ACC112 (cell line): ENCODE data around the gene RABGAP1.
A peak's percentile ranks its signal among the peaks of the same experiment; 100 is the strongest.

ENCODE experiments used
- H2AFZ ChIP-seq: fragments of 200-600 bp; sonication (generic); one replicate; pipeline ENCODE4 v1.6.0; 2017; ENCODE audit warnings: antibody characterized with exemption, low read length; ENCODE audit not compliant: unreplicated experiment
- H3K27ac ChIP-seq: fragments of 200-600 bp; sonication (generic); 2 replicates; pipeline ENCODE4 v1.5.1; 2014; ENCODE audit warnings: low read depth, mild to moderate bottlenecking, antibody characterized with exemption, low read length, moderate library complexity
- H3K27me3 ChIP-seq: fragments of 200-600 bp; sonication (generic); 2 replicates; pipeline ENCODE4 v1.6.1; 2014; ENCODE audit warnings: mild to moderate bottlenecking, antibody characterized with exemption, low read length, moderate library complexity, mixed read lengths; ENCODE audit not compliant: insufficient read depth
- H3K36me3 ChIP-seq: fragments of 200-600 bp; sonication (generic); 2 replicates; pipeline ENCODE4 v1.6.1; 2016; ENCODE audit warnings: mild to moderate bottlenecking, antibody characterized with exemption, low read length, moderate library complexity, mixed read lengths; ENCODE audit not compliant: insufficient read depth
- H3K4me1 ChIP-seq: fragments of 200-600 bp; sonication (generic); one replicate; pipeline ENCODE4 v1.6.1; 2016; ENCODE audit warnings: low read length, mixed read lengths; ENCODE audit not compliant: insufficient read depth, unreplicated experiment, control insufficient read depth
- H3K4me3 ChIP-seq: fragments of 200-600 bp; sonication (generic); 2 replicates; pipeline ENCODE4 v1.5.1; 2014; ENCODE audit warnings: mild to moderate bottlenecking, low read depth, low read length
- H3K79me2 ChIP-seq: fragments of 200-600 bp; sonication (generic); one replicate; pipeline ENCODE4 v1.6.0; 2016; ENCODE audit warnings: low read length; ENCODE audit not compliant: control insufficient read depth, unreplicated experiment, insufficient read depth

RABGAP1 gene

GRCh38 chr9:123063896-123064295 is 123.1 kb downstream of the RABGAP1 start:
- Histone ChIP-seq H3K27ac (no peak overlapping the region), H3K79me2 (no peaks in the 10 kb centered on the region), H3K4me3 (no peak overlapping the region), H2AFZ (no peak overlapping the region), H3K36me3 (peaks cover 26% of the 10 kb centered on the region), H3K27me3 (no peaks in the 10 kb centered on the region), H3K4me1 (peaks cover 49% of the 10 kb centered on the region)

GRCh38 chr9:123064716-123065115 is 123.9 kb downstream of the RABGAP1 start:
- Histone ChIP-seq H3K4me3 (no peak overlapping the region), H2AFZ (no peak overlapping the region), H3K27me3 (no peaks in the 10 kb centered on the region), H3K36me3 (peaks cover 26% of the 10 kb centered on the region), H3K4me1 (peaks cover 47% of the 10 kb centered on the region), H3K27ac (no peak overlapping the region), H3K79me2 (no peaks in the 10 kb centered on the region)

- Histone ChIP-seq H3K36me3 (peaks cover 26% of the 10 kb centered on the region), H3K27ac (no peak overlapping the region), H3K27me3 (no peaks in the 10 kb centered on the region), H3K4me3 (no peak overlapping the region), H3K4me1 (peaks cover 50% of the 10 kb centered on the region), H2AFZ (no peak overlapping the region), H3K79me2 (no peaks in the 10 kb centered on the region)
These were observed 124.4 kb downstream of the RABGAP1 start for GRCh38 chr9:123065196-123065595.

GRCh38 chr9:123067136-123067535 is 126.3 kb downstream of the RABGAP1 start:
- H3K79me2 ChIP-seq = no peaks in the 10 kb centered on the region
- no peak overlapping the region for H3K4me3 ChIP-seq
- peaks cover 49% of the 10 kb centered on the region for H3K4me1 ChIP-seq
- H2AFZ ChIP-seq = no peak overlapping the region
- H3K27ac ChIP-seq = no peak overlapping the region
- peaks cover 43% of the 10 kb centered on the region for H3K36me3 ChIP-seq
- H3K27me3 ChIP-seq = no peaks in the 10 kb centered on the region

DNA sequence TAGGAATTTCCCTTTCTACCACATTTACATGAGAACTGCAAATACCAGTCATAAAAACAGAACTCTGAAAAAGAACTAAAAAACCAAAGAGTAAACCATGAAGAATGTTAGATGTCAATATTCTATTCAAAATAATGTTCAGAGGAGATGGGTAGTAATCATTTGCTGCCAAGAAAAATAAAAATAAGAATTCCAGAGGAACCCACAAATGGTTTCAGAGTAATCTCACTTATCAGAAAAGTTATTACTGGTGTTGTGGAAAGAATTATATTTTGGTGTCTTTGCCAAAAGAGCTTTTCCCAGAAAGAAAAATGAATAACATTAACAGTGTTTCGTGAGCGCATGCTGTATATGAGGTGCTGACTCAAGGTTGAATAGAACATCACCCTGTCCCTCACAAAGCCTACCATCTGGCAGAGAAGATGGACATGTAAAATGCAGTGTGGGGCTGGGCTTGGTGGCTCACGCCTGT is 128.2 kb downstream of the RABGAP1 start:
- H3K4me1 ChIP-seq = peaks cover 47% of the 10 kb centered on the region
- H3K79me2 ChIP-seq = no peaks in the 10 kb centered on the region
- H3K4me3 ChIP-seq = no peak overlapping the region
- no peaks in the 10 kb centered on the region for H3K27me3 ChIP-seq
- H2AFZ ChIP-seq = no peak overlapping the region
- H3K36me3 ChIP-seq = peaks cover 41% of the 10 kb centered on the region
- H3K27ac ChIP-seq = peak overlapping the region; percentile 95

DNA sequence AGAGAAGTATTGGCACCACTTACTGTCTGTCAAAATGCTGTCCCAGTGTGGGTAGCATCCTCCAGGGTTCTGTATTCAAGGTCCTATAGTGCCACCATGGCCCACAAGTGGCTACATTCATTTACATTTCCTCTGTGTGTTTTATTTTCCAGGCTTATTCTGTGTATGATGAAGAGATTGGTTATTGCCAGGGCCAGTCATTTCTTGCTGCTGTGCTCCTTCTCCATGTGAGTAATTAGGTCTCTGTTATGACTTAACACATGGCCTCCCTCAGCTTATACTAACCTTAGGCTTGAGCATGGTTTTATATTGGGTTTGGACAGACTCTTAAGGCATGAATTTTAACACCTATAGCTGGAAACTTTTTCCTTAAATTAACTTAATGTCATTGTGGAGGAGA is 129.4 kb downstream of the RABGAP1 start:
- Histone ChIP-seq H2AFZ (no peak overlapping the region), H3K27ac (no peak overlapping the region), H3K36me3 (peaks cover 37% of the 10 kb centered on the region), H3K4me1 (peaks cover 42% of the 10 kb centered on the region), H3K27me3 (no peaks in the 10 kb centered on the region), H3K79me2 (no peaks in the 10 kb centered on the region), H3K4me3 (no peak overlapping the region)

DNA sequence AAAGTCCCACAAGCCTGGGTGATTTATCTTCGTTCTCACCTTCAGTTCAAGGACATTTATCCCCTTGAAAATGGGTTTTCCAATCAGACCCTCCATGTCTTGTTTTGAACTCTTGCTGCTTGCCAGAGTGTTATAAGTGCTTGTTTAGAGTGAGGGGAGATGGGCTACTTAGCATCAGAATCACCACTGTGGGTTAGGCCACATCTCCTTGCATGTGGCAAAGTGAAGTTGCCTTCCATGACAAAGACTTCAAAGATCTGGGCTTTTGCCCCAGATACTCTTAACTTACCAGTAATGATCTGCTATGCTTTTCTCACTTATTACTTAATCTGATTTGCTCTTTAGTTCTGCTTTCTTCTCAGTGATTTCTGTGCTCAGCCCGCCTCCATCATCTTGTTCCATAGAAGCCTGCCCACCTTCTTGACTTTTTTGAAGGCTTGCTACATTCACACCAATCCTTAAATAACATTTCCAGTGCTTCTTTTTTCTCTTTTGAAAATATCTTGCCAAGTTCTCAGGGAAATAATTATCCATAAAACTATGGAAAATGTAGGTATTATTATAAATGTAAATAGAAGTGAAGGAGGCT is 131.7 kb downstream of the RABGAP1 start:
- Histone ChIP-seq H3K79me2 (no peaks in the 10 kb centered on the region), H3K27me3 (no peaks in the 10 kb centered on the region), H3K36me3 (peaks cover 23% of the 10 kb centered on the region), H3K27ac (no peak overlapping the region), H3K4me3 (no peak overlapping the region), H3K4me1 (peaks cover 42% of the 10 kb centered on the region), H2AFZ (no peak overlapping the region)

GRCh38 chr9:123073441-123073840 is 132.6 kb downstream of the RABGAP1 start:
- no peaks in the 10 kb centered on the region for H3K27me3 ChIP-seq
- H3K36me3 ChIP-seq = peaks cover 22% of the 10 kb centered on the region
- peak overlapping the region; percentile 57 for H3K4me3 ChIP-seq
- peak overlapping the region; percentile 58 for H3K27ac ChIP-seq
- peaks cover 32% of the 10 kb centered on the region for H3K4me1 ChIP-seq
- H3K79me2 ChIP-seq = no peaks in the 10 kb centered on the region
- peak overlapping the region; percentile 27 for H2AFZ ChIP-seq

DNA sequence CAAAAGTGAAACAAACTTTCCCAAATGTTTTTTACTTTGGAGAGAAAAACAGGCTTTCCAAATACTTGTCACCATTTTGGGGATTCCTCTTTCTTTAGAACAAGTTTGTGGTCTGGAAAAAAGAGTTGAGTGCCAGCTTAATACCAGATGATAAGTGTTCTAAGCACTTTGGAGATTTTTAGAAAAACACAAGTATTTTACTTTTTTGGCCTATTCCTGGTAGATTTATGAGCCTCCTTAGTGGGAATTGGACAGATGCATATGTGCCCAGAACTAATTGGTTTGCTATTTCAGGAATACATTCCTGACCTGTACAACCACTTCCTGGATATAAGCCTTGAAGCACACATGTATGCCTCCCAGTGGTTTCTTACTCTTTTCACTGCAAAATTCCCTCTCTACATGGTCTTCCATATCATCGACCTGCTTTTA is 133.2 kb downstream of the RABGAP1 start:
- Histone ChIP-seq H3K27me3 (no peaks in the 10 kb centered on the region), H3K4me3 (peak overlapping the region; percentile 57), H3K79me2 (no peaks in the 10 kb centered on the region), H3K4me1 (peaks cover 28% of the 10 kb centered on the region), H3K36me3 (peaks cover 22% of the 10 kb centered on the region), H3K27ac (peak overlapping the region; percentile 58), H2AFZ (peak overlapping the region; percentile 27)

DNA sequence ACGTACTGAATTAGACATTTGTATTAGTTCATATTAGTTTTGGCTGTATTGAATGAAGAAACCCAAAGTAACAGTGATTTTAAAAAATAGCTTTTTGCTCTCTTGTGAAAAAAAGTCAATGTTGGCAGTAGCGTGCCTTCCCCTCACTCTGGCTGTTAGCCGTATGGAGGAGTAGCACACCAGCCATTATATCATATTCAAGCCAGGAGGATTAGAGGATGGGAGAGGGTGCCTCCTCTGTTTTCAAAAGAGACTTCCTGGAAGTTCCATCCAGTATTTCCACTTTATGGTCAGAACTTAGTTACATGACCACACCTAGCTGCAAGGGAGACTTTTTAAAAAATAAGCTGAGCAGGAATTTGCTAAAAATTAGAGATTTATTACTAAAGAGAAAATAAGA is 133.8 kb downstream of the RABGAP1 start:
- Histone ChIP-seq H3K36me3 (peaks cover 22% of the 10 kb centered on the region), H3K4me1 (peaks cover 24% of the 10 kb centered on the region), H2AFZ (no peak overlapping the region)

DNA sequence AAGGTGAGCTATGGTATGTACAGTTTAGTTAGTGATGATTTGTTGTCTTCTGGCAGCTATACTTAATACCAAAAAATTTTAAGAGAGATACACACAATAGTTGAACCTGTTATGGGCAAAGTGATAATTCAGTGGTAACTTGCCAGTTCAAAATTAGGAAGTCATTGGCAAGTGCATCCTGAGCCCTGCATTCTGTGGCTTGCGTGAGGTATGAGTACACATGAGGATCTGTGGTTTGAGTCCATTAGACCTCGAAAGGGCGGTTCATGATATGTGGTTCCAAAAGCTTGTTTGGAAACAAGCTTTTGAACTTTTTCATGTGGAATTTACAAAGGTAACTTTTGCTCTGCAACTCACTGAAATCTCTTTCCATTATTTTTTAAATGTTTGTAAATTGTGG is 139.6 kb downstream of the RABGAP1 start:
- Histone ChIP-seq H3K36me3 (peaks cover 6% of the 10 kb centered on the region; the same call in 1 of the 2 replicates), H3K4me3 (no peak overlapping the region), H3K27me3 (no peaks in the 10 kb centered on the region), H3K27ac (no peak overlapping the region), H2AFZ (no peak overlapping the region), H3K4me1 (no peaks in the 10 kb centered on the region), H3K79me2 (no peaks in the 10 kb centered on the region)

More for the DNA sequence above, 133.8 kb downstream of the RABGAP1 start:
- no peak overlapping the region for H3K27ac ChIP-seq
- H3K27me3 ChIP-seq = no peaks in the 10 kb centered on the region
- H3K79me2 ChIP-seq = no peaks in the 10 kb centered on the region
- no peak overlapping the region for H3K4me3 ChIP-seq
